GM21367 (cell line): ENCODE data around the gene GALM.

ENCODE experiments used
- ATAC-seq: cut with Tn5 transposase; IDR thresholded peaks from one replicate; pipeline ENCODE4 v1.9.1; 2021; ENCODE audit not compliant: unreplicated experiment

Gene GALM

GRCh38 chr2:38649176-38649728 lies 16.7 kb upstream of the GALM start:
- no peak for ATAC-seq

- ATAC-seq = no peak
Observed at GRCh38 chr2:38650012-38650411, 15.9 kb upstream of the GALM start.

- no peak for ATAC-seq
Observed at GRCh38 chr2:38650717-38651116, 15.2 kb upstream of the GALM start.

GRCh38 chr2:38652431-38653273 lies 13.3 kb upstream of the GALM start:
- no peak for ATAC-seq

GRCh38 chr2:38653380-38653714 lies 12.6 kb upstream of the GALM start:
- ATAC-seq = no peak

GRCh38 chr2:38653715-38654527 lies 12.0 kb upstream of the GALM start:
- ATAC-seq = no peak

- no peak for ATAC-seq
Observed at GRCh38 chr2:38654528-38655381, 11.2 kb upstream of the GALM start.

- no peak for ATAC-seq
Observed at GRCh38 chr2:38655441-38655840, 10.5 kb upstream of the GALM start.

- ATAC-seq = no peak
Observed at GRCh38 chr2:38656866-38657480, 8.9 kb upstream of the GALM start.

GRCh38 chr2:38658613-38659012 lies 7.3 kb upstream of the GALM start:
- ATAC-seq = no peak

GRCh38 chr2:38659115-38659514 lies 6.8 kb upstream of the GALM start:
- ATAC-seq = no peak

- ATAC-seq = no peak
Observed at GRCh38 chr2:38660282-38660681, 5.6 kb upstream of the GALM start.

- ATAC-seq = no peak
Observed at GRCh38 chr2:38661306-38661705, 4.6 kb upstream of the GALM start.

GRCh38 chr2:38666556-38666910 lies 619 bp downstream of the GALM start:
- peak; percentile 24 for ATAC-seq

GRCh38 chr2:38668092-38668491 lies 2.2 kb downstream of the GALM start:
- no peak for ATAC-seq

- ATAC-seq = no peak
Observed at GRCh38 chr2:38668779-38669479, 3.0 kb downstream of the GALM start.

- ATAC-seq = no peak
Observed at GRCh38 chr2:38671303-38671702, 5.4 kb downstream of the GALM start.

GRCh38 chr2:38671946-38672345 lies 6.0 kb downstream of the GALM start:
- no peak for ATAC-seq

- ATAC-seq = no peak
Observed at GRCh38 chr2:38672445-38673391, 6.8 kb downstream of the GALM start.
